TTC549 (cell line): Measurements from ENCODE around the gene CAST.
A peak's percentile ranks its signal among the peaks of the same experiment; 100 is the strongest.

Source experiments
- FAIRE-seq: peaks from 2 replicates; lab custom pipeline; 2012; peaks lifted over from hg19 to GRCh38; lab: Jason Lieb, UNC

The CAST gene

GRCh38 chr5:96747720-96748119 lies 85.5 kb downstream of the CAST start:
- no peak for FAIRE-seq

DNA sequence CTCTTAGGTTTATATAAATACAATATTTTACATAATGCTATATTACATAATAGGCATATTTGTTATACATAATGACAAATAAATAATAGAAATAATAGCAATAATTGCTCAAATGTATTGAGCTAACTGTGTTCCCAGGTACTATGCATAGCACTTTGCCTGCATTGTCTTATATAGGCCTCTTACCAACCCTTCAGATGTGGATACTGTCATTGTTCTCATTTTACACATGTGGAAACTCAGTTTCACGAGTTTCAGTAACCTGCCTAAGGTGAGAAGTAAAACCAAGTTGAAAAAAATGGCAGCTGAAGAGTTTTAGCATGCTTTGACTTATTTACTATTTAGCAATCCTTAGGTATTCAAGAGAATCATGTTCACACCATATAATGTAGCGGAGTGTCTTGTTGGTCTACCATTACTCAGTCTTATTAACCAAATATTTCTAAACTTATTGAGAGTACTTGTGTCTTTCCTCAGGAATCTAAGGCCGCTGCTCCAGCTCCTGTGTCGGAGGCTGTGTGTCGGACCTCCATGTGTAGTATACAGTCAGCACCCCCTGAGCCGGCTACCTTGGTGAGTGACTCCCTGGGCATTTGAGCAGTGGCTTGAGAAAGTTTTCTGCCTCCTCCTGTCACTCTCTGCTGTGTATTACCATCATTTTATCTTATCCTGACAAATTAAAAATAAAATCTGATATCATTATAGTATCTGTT lies 88.1 kb downstream of the CAST start:
- no peak for FAIRE-seq

DNA sequence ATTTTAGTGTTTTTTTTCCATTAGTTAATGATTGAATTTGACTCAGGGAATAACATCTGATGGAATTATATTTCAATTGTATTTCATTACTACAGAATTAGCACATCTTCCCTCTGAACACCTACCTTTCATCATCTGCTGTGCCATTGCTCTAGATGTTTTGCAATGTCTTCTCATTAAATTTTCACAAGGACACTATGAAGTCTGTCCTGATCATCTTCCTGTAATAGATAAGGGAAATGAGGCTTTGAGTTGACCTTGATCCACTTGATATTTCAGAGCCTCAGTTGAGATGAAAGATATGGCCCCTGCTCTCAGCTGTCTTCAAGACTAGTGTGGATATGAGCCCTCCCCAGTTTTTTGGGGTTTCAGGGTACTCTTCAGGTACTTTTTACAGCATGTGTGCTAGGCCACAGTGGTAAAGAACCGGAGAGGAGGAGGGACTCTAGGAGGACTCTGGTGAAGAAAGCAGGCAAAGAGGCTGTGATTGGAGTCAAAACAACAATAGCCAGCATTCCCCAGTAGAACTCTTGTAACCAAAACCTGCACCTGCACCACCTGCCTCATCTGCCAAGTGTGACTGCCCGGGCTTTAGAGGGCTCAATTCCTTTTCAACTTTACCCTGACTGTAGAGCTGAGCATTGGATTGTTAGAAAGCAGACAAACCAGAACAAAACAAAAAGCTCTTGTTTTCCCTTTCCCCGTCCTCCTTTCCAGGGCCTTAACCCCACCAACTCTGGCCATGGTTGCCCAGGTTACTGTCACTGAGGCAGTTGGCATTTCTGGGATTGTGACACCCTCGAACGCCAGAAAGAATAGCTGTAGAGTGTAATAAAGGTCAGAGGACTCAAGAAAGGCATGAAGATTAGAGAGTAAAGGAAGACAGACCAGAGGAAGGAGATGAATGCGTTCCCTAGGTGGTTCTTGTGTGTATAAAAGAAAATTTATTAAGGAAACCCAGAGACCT lies 89.3 kb downstream of the CAST start:
- FAIRE-seq = no peak

- peak; percentile 86 for FAIRE-seq
Measured at GRCh38 chr5:96752341-96753016, 90.3 kb downstream of the CAST start.

- no peak for FAIRE-seq
Measured at GRCh38 chr5:96753017-96753397, 90.8 kb downstream of the CAST start.

- FAIRE-seq = no peak
Measured at GRCh38 chr5:96753848-96754247, 91.7 kb downstream of the CAST start.

DNA sequence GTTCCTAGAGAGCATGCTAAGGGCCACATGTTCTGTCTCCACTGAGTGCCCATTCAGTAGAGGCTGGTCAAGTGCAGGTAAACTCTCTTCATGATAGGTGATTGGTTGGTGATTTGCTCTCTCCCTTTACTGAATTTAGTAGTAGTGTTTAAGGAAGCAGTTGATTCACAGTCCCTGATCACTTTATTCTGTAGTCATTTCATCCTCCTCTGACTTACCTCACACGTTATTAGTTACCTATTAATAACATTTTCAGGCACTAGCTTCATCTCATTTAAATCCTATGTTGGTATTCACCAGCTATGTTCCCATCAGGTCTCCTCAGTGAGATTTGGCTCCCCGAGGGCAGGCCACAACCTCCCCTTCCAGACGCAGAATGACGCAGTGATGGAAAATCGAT lies 93.7 kb downstream of the CAST start:
- no peak for FAIRE-seq

DNA sequence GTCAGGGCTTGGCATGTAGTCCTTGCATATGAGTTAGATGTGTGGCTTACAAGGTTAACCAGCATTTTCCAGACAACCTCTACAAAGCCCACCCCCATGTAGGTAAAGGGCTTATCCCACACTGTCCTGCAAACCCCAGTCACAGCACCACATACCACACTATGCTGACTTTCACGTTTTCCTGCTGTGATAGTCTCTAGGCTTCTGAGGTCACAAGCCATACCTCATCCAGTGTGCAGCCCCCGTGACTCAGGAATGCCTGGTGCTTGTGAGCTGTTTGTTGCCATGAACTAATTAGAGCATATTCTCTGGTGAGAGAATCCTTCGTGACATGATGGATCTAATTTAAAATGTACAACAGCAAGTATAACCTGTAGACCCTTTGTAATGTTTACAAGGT lies 94.8 kb downstream of the CAST start:
- no peak for FAIRE-seq

- no peak for FAIRE-seq
Measured at GRCh38 chr5:96758621-96759020, 96.4 kb downstream of the CAST start.

GRCh38 chr5:96761618-96762017 lies 99.4 kb downstream of the CAST start:
- FAIRE-seq = no peak

- no peak for FAIRE-seq
Measured at GRCh38 chr5:96763026-96763425, 100.8 kb downstream of the CAST start.

GRCh38 chr5:96765043-96765442 lies 102.9 kb downstream of the CAST start:
- no peak for FAIRE-seq

DNA sequence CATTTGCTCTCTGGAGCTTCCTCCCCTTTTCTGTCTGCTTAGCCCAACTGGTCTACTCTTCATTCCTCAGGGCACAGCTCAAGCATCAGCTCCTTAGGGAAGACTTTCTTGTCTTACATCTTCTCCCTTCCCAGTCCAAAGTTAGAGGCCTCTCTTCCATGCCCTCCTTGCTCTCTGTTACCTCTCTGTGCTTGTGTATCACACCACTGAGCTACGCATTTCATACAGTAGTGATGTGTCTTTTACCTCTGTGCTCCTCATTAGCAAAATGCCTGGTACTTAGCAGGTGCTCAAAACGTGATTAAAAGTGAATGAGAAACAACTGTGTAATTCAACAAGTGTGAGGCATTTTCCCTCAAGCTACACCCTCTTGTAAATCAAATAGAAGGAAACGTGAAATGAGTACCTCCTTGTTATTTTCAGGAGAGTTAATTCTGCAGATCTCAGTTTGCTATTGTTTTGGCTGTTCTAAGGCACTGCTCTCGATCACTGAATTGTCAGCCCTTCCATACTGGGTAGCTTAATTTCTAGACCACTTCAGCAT lies 106.6 kb downstream of the CAST start:
- no peak for FAIRE-seq

DNA sequence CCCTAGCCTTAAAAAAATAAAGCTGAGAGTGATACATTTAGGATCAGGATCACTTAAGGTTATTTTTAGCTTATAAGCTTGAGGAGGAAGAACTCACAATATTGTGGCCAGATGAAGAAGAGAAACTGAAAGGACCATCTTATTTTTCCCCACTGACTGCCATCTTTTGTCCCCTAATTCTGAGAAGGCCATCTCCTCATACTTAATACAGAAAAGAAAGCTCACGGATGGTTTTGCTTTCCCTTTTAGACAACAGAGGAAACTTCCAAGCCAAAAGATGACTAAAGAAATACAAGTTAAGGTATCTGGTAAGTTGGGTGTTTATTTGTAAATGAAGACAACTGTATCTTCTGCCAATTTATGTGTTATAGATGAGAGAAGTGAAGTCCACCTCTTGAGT lies 109.2 kb downstream of the CAST start:
- FAIRE-seq = no peak

DNA sequence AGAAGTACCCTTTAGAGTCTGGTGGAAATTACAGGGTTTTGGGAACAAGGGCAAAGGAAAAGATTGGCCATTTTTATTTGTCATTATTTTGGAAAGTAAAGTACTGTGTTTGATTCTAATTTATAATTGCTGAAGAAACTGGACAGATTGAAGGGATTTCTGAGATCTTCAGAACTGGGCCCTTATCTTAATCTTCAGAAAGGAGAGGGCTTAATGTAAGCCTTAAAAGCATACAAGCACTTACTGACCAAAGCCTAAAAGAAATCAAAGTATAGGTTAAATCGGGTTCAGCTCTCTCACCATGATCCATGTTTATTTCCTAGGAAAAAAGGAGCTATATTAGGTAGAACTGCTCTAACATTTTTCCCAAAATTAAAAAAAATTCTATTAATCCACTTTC lies 109.9 kb downstream of the CAST start:
- FAIRE-seq = no peak

DNA sequence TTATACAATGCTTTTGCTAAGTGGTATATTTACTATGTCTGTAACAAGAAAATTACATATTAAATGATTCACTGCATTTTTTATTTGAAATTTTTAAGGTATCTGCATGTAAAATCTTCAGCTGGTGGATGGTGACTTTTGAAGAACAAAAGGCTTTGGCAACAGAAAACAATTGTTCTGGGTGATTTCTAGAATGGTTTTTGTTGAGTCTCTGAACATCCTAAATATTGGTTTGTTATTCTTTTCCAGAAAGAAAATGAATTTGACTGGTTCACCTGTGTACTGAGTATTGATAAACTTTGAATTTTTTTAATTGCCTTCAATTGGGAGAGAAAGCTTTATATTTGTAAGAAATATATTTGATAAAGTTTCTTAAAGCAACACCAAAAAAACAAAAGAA lies 110.4 kb downstream of the CAST start:
- FAIRE-seq = no peak

DNA sequence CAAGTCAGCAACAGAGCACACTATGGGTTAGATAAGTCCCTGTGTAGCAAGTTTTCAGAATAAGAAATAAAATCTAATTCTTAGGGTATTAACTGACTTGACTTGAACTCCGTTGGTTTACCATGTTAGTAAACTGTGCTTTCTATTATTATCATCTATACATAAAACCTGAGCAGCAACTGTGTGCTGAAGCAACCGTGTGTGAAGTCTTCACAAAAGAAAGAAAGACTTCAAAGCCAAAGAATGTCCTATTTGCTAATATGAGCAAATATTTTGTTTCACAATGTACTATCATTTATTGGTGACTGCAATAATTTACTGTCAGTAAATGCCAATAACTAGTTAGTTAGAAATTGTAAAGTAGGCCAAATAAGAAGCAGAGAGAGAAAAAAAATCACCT lies 112.9 kb downstream of the CAST start:
- FAIRE-seq = no peak

GRCh38 chr5:96775689-96776088 lies 113.5 kb downstream of the CAST start:
- FAIRE-seq = no peak

- FAIRE-seq = no peak
Measured at GRCh38 chr5:96776621-96777020, 114.4 kb downstream of the CAST start.

DNA sequence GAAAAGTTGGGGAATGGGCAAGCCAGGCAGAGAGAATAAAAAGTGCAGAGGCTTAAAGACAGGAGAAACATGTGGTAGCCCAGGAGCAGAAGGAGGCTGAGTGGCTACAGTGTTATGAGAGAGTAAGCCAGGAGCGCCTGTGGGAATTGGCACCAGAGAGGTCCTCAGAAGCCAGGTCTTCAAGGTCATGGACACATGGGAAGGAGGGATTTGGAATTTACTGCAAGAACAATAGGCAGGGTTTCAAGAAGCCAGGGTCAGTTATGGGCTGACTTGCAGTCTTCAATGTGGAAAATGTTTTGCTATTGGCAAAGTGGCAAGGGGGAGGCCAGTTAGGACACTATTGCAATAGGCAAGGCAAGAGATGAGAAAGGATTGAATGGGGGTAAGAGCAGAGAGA lies 116.2 kb downstream of the CAST start:
- FAIRE-seq = no peak

DNA sequence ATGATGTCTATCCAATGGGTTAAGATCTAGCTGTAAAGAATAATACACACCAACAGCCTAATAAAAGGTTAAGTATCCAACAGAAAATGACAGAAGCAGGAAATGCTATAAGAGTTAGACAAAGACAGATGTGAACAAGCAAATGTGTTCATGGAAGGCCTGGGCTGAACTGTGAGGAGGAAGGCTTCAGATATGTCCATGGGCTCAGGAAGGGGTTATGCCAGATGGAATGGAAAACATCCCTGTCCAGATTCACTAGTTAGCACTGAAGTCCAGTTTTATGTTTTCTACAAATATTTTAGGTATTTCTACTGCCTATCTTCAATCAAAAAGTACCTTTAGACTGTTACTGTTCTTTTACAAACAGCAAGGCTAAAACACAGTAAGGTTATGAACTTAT lies 118.5 kb downstream of the CAST start:
- no peak for FAIRE-seq

GRCh38 chr5:96781031-96781971 lies 119.1 kb downstream of the CAST start:
- FAIRE-seq = no peak
